A673 (cell line): ENCODE results near the gene ZNF277. TPM values are rescaled to one million over a fixed set of nuclear protein-coding genes. Genes with fewer than 3 reads are reported as not detected.

Experiments
- BruUV-seq: library from RNA; stranded (reverse); fragments of 400-500 nt; replicated peaks from 2 replicates; lab custom pipeline; 2021; lab: Mats Ljungman, UMichigan
- CTCF ChIA-PET: fragments of 300-600 bp; sonication (Branson Sonifier 250); formaldehyde crosslinking; loops from one replicate; lab custom pipeline; 2022; ENCODE audit warnings: antibody characterized with exemption; lab: Charles Lee
- POLR2A ChIA-PET: fragments of 300-600 bp; sonication (Branson Sonifier 250); formaldehyde crosslinking; loops from one replicate; lab custom pipeline; 2022; ENCODE audit warnings: antibody characterized with exemption; ENCODE audit not compliant: low non-redundant PET; lab: Charles Lee
- DNase-seq: peaks from one replicate; pipeline ENCODE4 v3.0.0-alpha.2; 2015; ENCODE audit warnings: low spot score
- H3K27ac ChIP-seq: fragments of 200-600 bp; sonication (generic); 2 replicates; pipeline ENCODE4 v1.5.1; 2016; ENCODE audit warnings: mixed run types, low read depth, mild to moderate bottlenecking, mixed read lengths, antibody characterized with exemption, low read length; ENCODE audit not compliant: poor library complexity, severe bottlenecking
- H3K27me3 ChIP-seq: fragments of 200-600 bp; sonication (generic); replicated peaks from 2 replicates; pipeline ENCODE4 v1.6.1; 2017; ENCODE audit warnings: mixed run types, low read depth, mild to moderate bottlenecking, mixed read lengths, antibody characterized with exemption, low read length; ENCODE audit not compliant: insufficient read depth, poor library complexity
- H3K36me3 ChIP-seq: fragments of 200-600 bp; sonication (generic); 2 replicates; pipeline ENCODE4 v1.6.1; 2016; ENCODE audit warnings: mixed run types, mild to moderate bottlenecking, mixed read lengths, antibody characterized with exemption, low read length; ENCODE audit not compliant: insufficient read depth, poor library complexity, severe bottlenecking
- H3K4me1 ChIP-seq: fragments of 200-600 bp; sonication (generic); 2 replicates; pipeline ENCODE4 v1.6.1; 2017; ENCODE audit warnings: mixed run types, mild to moderate bottlenecking, mixed read lengths, antibody characterized with exemption, low read length; ENCODE audit not compliant: insufficient read depth, poor library complexity, severe bottlenecking
- H3K4me3 ChIP-seq: fragments of 200-600 bp; sonication (generic); 2 replicates; pipeline ENCODE4 v1.5.1; 2016; ENCODE audit warnings: low read depth, mixed run types, mild to moderate bottlenecking, mixed read lengths, low read length; ENCODE audit not compliant: poor library complexity, severe bottlenecking
- H3K9me3 ChIP-seq: fragments of 200-600 bp; sonication (generic); 2 replicates; pipeline ENCODE4 v1.6.1; 2016; ENCODE audit warnings: mixed run types, low read depth, mild to moderate bottlenecking, mixed read lengths, antibody characterized with exemption, low read length; ENCODE audit not compliant: poor library complexity, severe bottlenecking
- CTCF ChIP-seq: fragments of 300-800, 200-600 bp; sonication (generic); conservative IDR thresholded peaks from 2 replicates; pipeline ENCODE4 v1.5.1; 2017; ENCODE audit warnings: low read depth, mild to moderate bottlenecking, antibody characterized with exemption, low read length, moderate library complexity, mixed read lengths
- EZH2 ChIP-seq: fragments of 200-600 bp; sonication (generic); IDR thresholded peaks from 2 replicates; pipeline ENCODE4 v1.6.1; 2017; ENCODE audit warnings: borderline replicate concordance, low read depth, mild to moderate bottlenecking, mixed read lengths, antibody characterized with exemption, low read length; ENCODE audit not compliant: poor library complexity, severe bottlenecking
- intact Hi-C: fragments of 100-400 bp; cut with micrococcal nuclease; formaldehyde crosslinking; loops from one replicate; pipeline ENCODE4 v1.10.0; 2022; ENCODE audit not compliant: unreplicated experiment
- total RNA-seq: library from RNA; stranded (reverse); gene quantifications from 2 replicates; pipeline ENCODE4 v1.2.3, GENCODE V29; 2021

Gene ZNF277
- total RNA-seq, 1 experiment from 2014 or later, result 17.7 TPM

GRCh38 chr7:112199672-112200071 lies 6.8 kb upstream of the ZNF277 start:
- Histone ChIP-seq H3K27ac (no peak overlapping the region), H3K4me1 (peaks cover 32% of the 10 kb centered on the region), H3K27me3 (no peaks in the 10 kb centered on the region), H3K4me3 (no peak overlapping the region), H3K36me3 (no peaks in the 10 kb centered on the region), H3K9me3 (no peaks in the 10 kb centered on the region)
- ChIA-PET CTCF (no interaction called here), POLR2A (interaction anchor here (0.9 kb wide), 1 partner anchor 568 kb away, joined by 3 read pairs; no protein-coding TSS in a partner anchor)
- BruUV-seq, result no TSS peak
- no peak for DNase-seq
- no peak for TF ChIP-seq EZH2
- TF ChIP-seq CTCF, result no peak
- intact Hi-C loops, result loop anchor here (10.0 kb wide), 1 partner anchor 215 kb away; no protein-coding TSS in a partner anchor

GRCh38 chr7:112201411-112201810 lies 5.1 kb upstream of the ZNF277 start:
- no TSS peak for BruUV-seq
- intact Hi-C loops, result loop anchor here (10.0 kb wide), 1 partner anchor 217 kb away; no protein-coding TSS in a partner anchor
- CTCF ChIA-PET, result no interaction called here

GRCh38 chr7:112201839-112202238 lies 4.7 kb upstream of the ZNF277 start:
- no peak overlapping the region for H3K27ac ChIP-seq
- intact Hi-C loops, result loop anchor here (10.0 kb wide), 1 partner anchor 217 kb away; no protein-coding TSS in a partner anchor
- H3K27me3 ChIP-seq, result no peaks in the 10 kb centered on the region
- DNase-seq, result no peak
- ChIA-PET POLR2A (no interaction called here), CTCF (no interaction called here)
- no peaks in the 10 kb centered on the region for H3K9me3 ChIP-seq
- no TSS peak for BruUV-seq
- no peak for TF ChIP-seq CTCF
- peaks cover 32% of the 10 kb centered on the region for H3K4me1 ChIP-seq
- H3K4me3 ChIP-seq, result no peak overlapping the region
- no peaks in the 10 kb centered on the region for H3K36me3 ChIP-seq

More at GRCh38 chr7:112201411-112201810, 5.1 kb upstream of the ZNF277 start:
- peaks cover 32% of the 10 kb centered on the region for H3K4me1 ChIP-seq
- DNase-seq, result peak; percentile 51
- H3K27me3 ChIP-seq, result no peaks in the 10 kb centered on the region
- H3K27ac ChIP-seq, result no peak overlapping the region
- no peak overlapping the region for H3K4me3 ChIP-seq
- POLR2A ChIA-PET, result no interaction called here
- TF ChIP-seq CTCF (no peak), EZH2 (no peak)
- H3K36me3 ChIP-seq, result no peaks in the 10 kb centered on the region
- no peaks in the 10 kb centered on the region for H3K9me3 ChIP-seq
